Transverse colon (tissue), 4 donors: ENCODE results near the gene FBXL12. TPM values are rescaled to one million over a fixed set of nuclear protein-coding genes. Genes with fewer than 3 reads are reported as not detected.
"Not testable (repeated sequence)": the region's sequence is repeated elsewhere in the genome, so short reads cannot be mapped to it uniquely, and the experiment has no call there.

Experiments used
- DNase-seq: peaks from one replicate; pipeline ENCODE4 v3.0.0-alpha.2; 2019
- H3K27ac ChIP-seq, 4 donors: fragments of 200-600 bp; sonication (generic); 2 replicates each; pipeline ENCODE4 v1.5.1; 2016 to 2018; ENCODE audit warnings: inconsistent platforms in 4 of 4
- H3K27me3 ChIP-seq: fragments of 200-600 bp; sonication (generic); 2 replicates; pipeline ENCODE4 v1.5.1; 2017; ENCODE audit warnings: inconsistent platforms
- H3K36me3 ChIP-seq, 4 donors: fragments of 200-600 bp; sonication (generic); 2 replicates each; pipeline ENCODE4 v1.5.1; 2017 to 2019; ENCODE audit warnings: inconsistent platforms in 4 of 4
- H3K4me1 ChIP-seq, 4 donors: fragments of 200-600 bp; sonication (generic); 2 replicates each; pipeline ENCODE4 v1.5.1; 2017 to 2020; ENCODE audit warnings: inconsistent platforms in 4 of 4
- H3K4me3 ChIP-seq, 4 donors: fragments of 200-600 bp; sonication (generic); 1 replicate in 1 of 4; 2 replicates in 3 of 4; pipeline versions ENCODE4 v1.5.1 to v1.6.1; 2017 to 2019; ENCODE audit warnings: inconsistent platforms in 4 of 4
- H3K9me3 ChIP-seq, 2 donors: fragments of 200-600 bp; sonication (generic); 2 replicates each; pipeline ENCODE4 v1.5.1; 2017 to 2019; ENCODE audit warnings: inconsistent platforms in 2 of 2
- CTCF ChIP-seq, 5 experiments: fragments of 200-600 bp in 3 of 5; fragments of 450-650 bp in 2 of 5; sonication (generic) in 3 of 5; IDR thresholded peaks; 1 replicate in 2 of 5; 2 replicates in 3 of 5; pipeline ENCODE4 v1.5.1; 2016 to 2017; ENCODE audit warnings: antibody characterized with exemption in 5 of 5, inconsistent platforms in 3 of 5, mild to moderate bottlenecking in 2 of 5, moderate library complexity in 1 of 5
- EP300 ChIP-seq: sonication (generic); formaldehyde crosslinking; IDR thresholded peaks from one replicate; pipeline ENCODE4 v1.6.1; 2017; ENCODE audit warnings: antibody characterized with exemption, low read depth
- POLR2A ChIP-seq: fragments of 450-650 bp; IDR thresholded peaks from one replicate; pipeline ENCODE4 v1.6.1; 2016; ENCODE audit warnings: antibody characterized with exemption, mild to moderate bottlenecking, moderate library complexity
- POLR2AphosphoS5 ChIP-seq, 3 donors: sonication (generic); formaldehyde crosslinking; IDR thresholded peaks; one replicate each; pipeline ENCODE4 v1.6.1; 2016; ENCODE audit warnings: antibody characterized with exemption in 3 of 3
- WGBS, 2 donors: methylation state at CpG; one replicate each; pipeline ENCODE4 v1.1.5; 2018; ENCODE audit warnings: low coverage in 1 of 2; 5-methylcytosine and 5-hydroxymethylcytosine counted together
- in situ Hi-C, 4 donors: fragments of 200-750 bp; cut with MboI; loops; one replicate each; pipeline versions ENCODE4 v1.15.0 to v1.15.1; 2017; ENCODE audit warnings: low sequenced_read_pairs in 3 of 4, low pct_ligation_motif_present in 1 of 4, low pct_unique_long_range_greater_than_20kb in 1 of 4
- intact Hi-C: fragments of 100-400 bp; cut with DNase I; formaldehyde crosslinking; loops from one replicate; pipeline ENCODE4 v1.15.1; 2023; ENCODE audit warnings: low total_unique reads
- total RNA-seq, 4 donors: library from RNA; depleted of rRNA; stranded (reverse); fragments of >200 nt; gene quantifications; one replicate each; pipeline ENCODE4 v1.1.0, GENCODE V29; 2016

FBXL12 gene
- total RNA-seq, 4 donors from 2014 or later = 32.9 to 184 (median 83.1) TPM

- whole genome bisulfite sequencing, 2 donors = 1% methylated on average over 58 of the region's 62 CpGs; no CpG with 5 or more reads in 1 of the 2 donors
- peak; percentile 94 for DNase-seq
- H3K4me1 ChIP-seq = peaks cover 8 to 23% (median 21%) of the 10 kb centered on the region in 4 donors
- no peaks in the 10 kb centered on the region for H3K27me3 ChIP-seq
- peak within 1 kb of the TSS; percentile 89 to 93 (median 90) for H3K27ac ChIP-seq
- intact Hi-C loops = no loop called here
- H3K4me3 ChIP-seq = peak within 1 kb of the TSS; percentile 58 to 95 (median 92)
- TF ChIP-seq POLR2A (peak; percentile 90), EP300 (no peak), POLR2AphosphoS5 (IDR thresholded peaks at IDR 0.05) (peak; percentile 87 to 96 (median 93))
- no peaks in the 10 kb centered on the region for H3K9me3 ChIP-seq
- peaks cover 0 to 7% (median 3%) of the 10 kb centered on the region in 4 donors for H3K36me3 ChIP-seq
- in situ Hi-C loops = no loop called here
These were observed 8.7 kb upstream of the FBXL12 start, which contains the start of gene UBL5 for GRCh38 chr19:9827289-9828238. Gene UBL5, plus strand, starts transcription at chr19:9827918. Its CDS starts 420 bp downstream, at chr19:9828338.

GRCh38 chr19:9823816-9824215, 4.9 kb upstream of the FBXL12 start:
- H3K4me3 ChIP-seq = no peak overlapping the region
- in situ Hi-C loops = no loop called here
- no peak for DNase-seq
- 83 to 86% methylated on average over 4 to 5 of the region's 5 CpGs for WGBS, 2 donors
- H3K4me1 ChIP-seq = peaks cover 12 to 26% (median 25%) of the 10 kb centered on the region in 4 donors
- no peaks in the 10 kb centered on the region for H3K36me3 ChIP-seq
- H3K9me3 ChIP-seq = no peaks in the 10 kb centered on the region
- no peaks in the 10 kb centered on the region for H3K27me3 ChIP-seq
- intact Hi-C loops = no loop called here
- TF ChIP-seq EP300 (no peak), POLR2AphosphoS5 (IDR thresholded peaks at IDR 0.05) (no peak), POLR2A (no peak), CTCF (IDR thresholded peaks at IDR 0.05) (no peak)
- no peak overlapping the region for H3K27ac ChIP-seq

DNA sequence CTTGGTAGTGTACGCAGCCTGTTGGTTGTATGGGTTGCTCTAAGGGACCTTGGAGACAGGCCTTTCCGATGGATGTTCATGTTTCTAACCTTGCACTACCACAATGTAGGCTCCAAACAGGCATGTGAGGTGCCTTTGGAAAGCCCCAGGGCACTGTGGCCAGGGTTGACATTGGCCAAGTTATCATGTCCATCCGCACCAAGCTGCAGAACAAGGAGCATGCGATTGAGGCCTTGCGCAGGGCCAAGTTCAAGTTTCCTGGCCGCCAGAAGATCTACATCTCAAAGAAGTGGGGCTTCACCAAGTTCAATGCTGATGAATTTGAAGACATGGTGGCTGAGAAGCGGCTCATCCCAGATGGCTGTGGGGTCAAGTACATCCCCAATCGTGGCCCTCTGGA, 1.2 kb upstream of the FBXL12 start:
- H3K4me3 ChIP-seq, intact Hi-C loops, H3K9me3 ChIP-seq, in situ Hi-C loops, H3K36me3 ChIP-seq, H3K27me3 ChIP-seq, DNase-seq: not testable (repeated sequence)
- Histone ChIP-seq H3K4me1 (peaks cover 10 to 33% (median 25%) of the 10 kb centered on the region in 4 donors), H3K27ac (peak overlapping the region; percentile 97 to 99 (median 98))
- 90% methylated on average over 8 of the region's 8 CpGs; no CpG with 5 or more reads in 1 of the 2 donors for WGBS, 2 donors

- no peaks in the 10 kb centered on the region for H3K9me3 ChIP-seq
- peaks cover 10 to 33% (median 25%) of the 10 kb centered on the region in 4 donors for H3K4me1 ChIP-seq
- peak overlapping the region; percentile 97 to 99 (median 98) for H3K27ac ChIP-seq
- peak overlapping the region in 3 of 4 donors; percentile 6 to 47 (median 20) for H3K4me3 ChIP-seq
- in situ Hi-C loops (no loop called here), intact Hi-C loops (no loop called here)
- 0 to 1% methylated on average over 5 to 21 of the region's 21 CpGs for WGBS, 2 donors
- no peak for DNase-seq
- no peaks in the 10 kb centered on the region for H3K27me3 ChIP-seq
- TF ChIP-seq POLR2A (no peak), POLR2AphosphoS5 (IDR thresholded peaks at IDR 0.05) (peak in 1 of 3 donors; percentile 59)
- H3K36me3 ChIP-seq = peaks cover 0 to 4% (median 0%) of the 10 kb centered on the region in 4 donors
These were observed 674 bp upstream of the FBXL12 start for GRCh38 chr19:9819596-9819909.

DNA sequence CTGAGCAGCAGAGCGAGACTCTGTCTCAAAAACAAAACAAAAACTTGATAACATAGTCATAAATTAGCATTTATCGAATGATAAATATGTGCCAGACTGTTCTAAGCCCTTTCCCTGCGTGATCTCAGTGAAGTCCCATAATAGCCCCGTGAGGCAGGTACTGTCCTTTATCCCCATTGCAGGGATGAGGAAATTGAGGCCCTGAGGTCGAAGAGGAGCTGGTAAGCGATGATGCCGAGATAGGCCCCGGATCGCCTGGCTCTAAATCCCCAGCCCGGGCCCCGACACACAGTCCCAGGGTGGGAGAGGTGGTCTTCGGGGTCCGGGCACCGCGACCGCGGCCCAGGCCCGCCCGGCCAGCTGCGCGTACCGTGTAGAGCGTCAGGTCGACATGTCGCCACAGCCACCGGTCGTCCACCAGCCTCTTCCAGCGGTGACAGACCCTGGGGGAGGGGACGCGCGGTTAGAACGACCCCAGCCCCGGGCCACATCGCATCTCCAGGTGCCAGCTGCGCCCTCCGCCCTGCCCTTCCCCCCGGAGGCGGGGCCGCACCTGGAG, 625 bp downstream of the FBXL12 start:
- TF ChIP-seq CTCF (IDR thresholded peaks at IDR 0.05) (no peak), POLR2A (no peak), EP300 (no peak), POLR2AphosphoS5 (IDR thresholded peaks at IDR 0.05) (no peak)
- peaks cover 10 to 33% (median 25%) of the 10 kb centered on the region in 4 donors for H3K4me1 ChIP-seq
- peaks cover 0 to 15% (median 0%) of the 10 kb centered on the region in 4 donors for H3K36me3 ChIP-seq
- H3K27ac ChIP-seq = peak overlapping the region; percentile 97 to 99 (median 98)
- no peak for DNase-seq
- WGBS, 2 donors = 4 to 44% methylated on average over 3 to 37 of the region's 39 CpGs
- H3K9me3 ChIP-seq = no peaks in the 10 kb centered on the region
- in situ Hi-C loops = no loop called here
- intact Hi-C loops = no loop called here
- H3K27me3 ChIP-seq = no peaks in the 10 kb centered on the region
- H3K4me3 ChIP-seq = peak overlapping the region; percentile 87 to 99 (median 97)
